SU-DHL-6 (cell line): ENCODE data around the gene THSD4.

Experiments
- H2AFZ ChIP-seq: fragments of 200-600 bp; sonication (generic); 2 replicates; pipeline ENCODE4 v1.6.1; 2014; ENCODE audit warnings: low read depth, mild to moderate bottlenecking, moderate library complexity, mixed read lengths, antibody characterized with exemption, low read length; ENCODE audit not compliant: severe bottlenecking
- H3F3A ChIP-seq: fragments of 200-600 bp; shearing (Covaris generic); 2 replicates; pipeline ENCODE4 v1.6.0; 2016; ENCODE audit warnings: antibody characterized with exemption, mild to moderate bottlenecking; ENCODE audit not compliant: insufficient read depth
- H3K27ac ChIP-seq: fragments of 200-600 bp; sonication (generic); 2 replicates; pipeline ENCODE4 v1.5.1; 2016; ENCODE audit warnings: low read depth, mild to moderate bottlenecking, low read length, moderate library complexity, mixed read lengths
- H3K27me3 ChIP-seq: fragments of 200-600 bp; sonication (generic), shearing (Covaris generic); 2 replicates; pipeline ENCODE4 v1.6.0; 2014; ENCODE audit warnings: mild to moderate bottlenecking, low read length
- H3K36me3 ChIP-seq: fragments of 200-600 bp; sonication (generic); 2 replicates; pipeline ENCODE4 v1.6.1; 2014; ENCODE audit warnings: mild to moderate bottlenecking, low read length, mixed read lengths
- H3K4me2 ChIP-seq: fragments of 300-600, 200-600 bp; shearing (Covaris generic), sonication (generic); 2 replicates; pipeline ENCODE4 v1.6.0; 2014; ENCODE audit warnings: low read length, low read depth, mild to moderate bottlenecking; ENCODE audit not compliant: poor library complexity, severe bottlenecking
- H3K4me3 ChIP-seq: fragments of 200-600 bp; sonication (generic); 2 replicates; pipeline ENCODE4 v1.5.1; 2014; ENCODE audit warnings: antibody characterized with exemption, low read length, mild to moderate bottlenecking, mixed read lengths; ENCODE audit not compliant: insufficient read depth, poor library complexity, severe bottlenecking
- H3K79me2 ChIP-seq: fragments of 200-600 bp; sonication (generic); 2 replicates; pipeline ENCODE4 v1.6.1; 2014; ENCODE audit warnings: mild to moderate bottlenecking, low read length, moderate library complexity; ENCODE audit not compliant: insufficient read depth
- H3K9ac ChIP-seq: fragments of 200-600 bp; sonication (generic); 2 replicates; pipeline ENCODE4 v1.7.0; 2014; ENCODE audit warnings: mild to moderate bottlenecking, low read length
- H3K9me2 ChIP-seq: fragments of 200-600 bp; sonication (generic); replicated peaks from 2 replicates; pipeline ENCODE4 v1.6.1; 2014; ENCODE audit warnings: low read length; ENCODE audit not compliant: insufficient read depth
- H3K9me3 ChIP-seq: fragments of 200-600 bp; sonication (generic); 2 replicates; pipeline ENCODE4 v1.6.1; 2014; ENCODE audit warnings: low read length, mixed read lengths; ENCODE audit not compliant: insufficient read depth
- H4K20me1 ChIP-seq: fragments of 200-600 bp; sonication (generic); 2 replicates; pipeline ENCODE4 v1.6.1; 2014; ENCODE audit warnings: low read depth, mild to moderate bottlenecking, antibody characterized with exemption, low read length, moderate library complexity, mixed read lengths
- CTCF ChIP-seq: fragments of 200-600 bp; sonication (generic); IDR thresholded peaks from one replicate; pipeline ENCODE4 v1.5.1; 2017; ENCODE audit warnings: antibody characterized with exemption, mild to moderate bottlenecking, low read length, moderate library complexity; ENCODE audit not compliant: insufficient read depth, poor library complexity, severe bottlenecking
- EZH2phosphoT487 ChIP-seq: fragments of 200-600 bp; sonication (generic), shearing (Covaris generic); conservative IDR thresholded peaks from 2 replicates; pipeline ENCODE4 v1.6.1; 2018; ENCODE audit warnings: mild to moderate bottlenecking, antibody characterized with exemption, low read length, moderate library complexity, mixed read lengths

Gene THSD4

DNA sequence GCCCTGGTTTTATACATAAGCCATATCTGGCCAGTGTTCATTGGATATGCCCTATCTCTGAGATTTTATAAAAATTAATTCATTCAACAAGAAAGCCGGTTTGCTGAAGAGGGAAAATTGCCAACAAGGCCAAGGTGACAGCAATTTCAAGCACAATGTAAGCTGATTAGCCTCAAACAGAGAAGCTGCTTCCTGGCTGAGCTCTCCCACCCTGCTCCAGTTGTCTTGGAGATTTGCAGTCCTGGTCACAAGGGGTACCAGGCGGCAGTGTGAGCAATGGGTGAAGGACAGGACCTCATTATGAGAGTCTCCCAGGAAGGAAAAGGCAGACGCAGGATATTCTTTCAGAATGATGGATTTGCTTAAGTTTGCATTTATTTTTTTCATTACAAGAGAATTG is 5.4 kb upstream of the THSD4 start:
- no peaks in the 10 kb centered on the region for H3K27me3 ChIP-seq
- H4K20me1 ChIP-seq = no peaks in the 10 kb centered on the region
- H3K27ac ChIP-seq = no peak overlapping the region
- H3K9me2 ChIP-seq = no peaks in the 10 kb centered on the region
- H3F3A ChIP-seq = no peaks in the 10 kb centered on the region
- H3K4me2 ChIP-seq = no peak overlapping the region
- H3K79me2 ChIP-seq = no peaks in the 10 kb centered on the region
- H3K36me3 ChIP-seq = no peaks in the 10 kb centered on the region
- H3K4me3 ChIP-seq = no peak overlapping the region
- no peaks in the 10 kb centered on the region for H3K9me3 ChIP-seq
- H2AFZ ChIP-seq = no peak overlapping the region
- H3K9ac ChIP-seq = no peak overlapping the region
- no peak for TF ChIP-seq CTCF
- TF ChIP-seq EZH2phosphoT487 = no peak

GRCh38 chr15:71110405-71111180 is 4.7 kb upstream of the THSD4 start:
- H3K9ac ChIP-seq = no peak overlapping the region
- no peak overlapping the region for H3K27ac ChIP-seq
- no peaks in the 10 kb centered on the region for H3F3A ChIP-seq
- H2AFZ ChIP-seq = no peak overlapping the region
- H3K27me3 ChIP-seq = no peaks in the 10 kb centered on the region
- no peaks in the 10 kb centered on the region for H3K36me3 ChIP-seq
- H3K9me3 ChIP-seq = no peaks in the 10 kb centered on the region
- H3K4me2 ChIP-seq = no peak overlapping the region
- no peaks in the 10 kb centered on the region for H3K79me2 ChIP-seq
- no peaks in the 10 kb centered on the region for H4K20me1 ChIP-seq
- H3K9me2 ChIP-seq = no peaks in the 10 kb centered on the region
- TF ChIP-seq CTCF = no peak
- no peak for TF ChIP-seq EZH2phosphoT487
- no peak overlapping the region for H3K4me3 ChIP-seq

GRCh38 chr15:71111181-71111565 is 4.1 kb upstream of the THSD4 start:
- Histone ChIP-seq H3K4me3 (no peak overlapping the region), H3K79me2 (no peaks in the 10 kb centered on the region), H3K9me2 (no peaks in the 10 kb centered on the region), H3K27me3 (no peaks in the 10 kb centered on the region), H3F3A (no peaks in the 10 kb centered on the region), H2AFZ (no peak overlapping the region), H3K36me3 (no peaks in the 10 kb centered on the region), H3K9ac (no peak overlapping the region), H3K9me3 (no peaks in the 10 kb centered on the region), H3K4me2 (no peak overlapping the region), H4K20me1 (no peaks in the 10 kb centered on the region), H3K27ac (no peak overlapping the region)
- no peak for TF ChIP-seq EZH2phosphoT487

- Histone ChIP-seq H3F3A (no peaks in the 10 kb centered on the region), H3K9me3 (no peaks in the 10 kb centered on the region), H2AFZ (no peak overlapping the region), H3K4me2 (no peak overlapping the region), H3K9ac (no peak overlapping the region), H3K9me2 (no peaks in the 10 kb centered on the region), H3K79me2 (no peaks in the 10 kb centered on the region), H4K20me1 (no peaks in the 10 kb centered on the region), H3K4me3 (no peak overlapping the region), H3K27me3 (no peaks in the 10 kb centered on the region), H3K36me3 (no peaks in the 10 kb centered on the region), H3K27ac (no peak overlapping the region)
- no peak for TF ChIP-seq CTCF
- TF ChIP-seq EZH2phosphoT487 = no peak
Observed at GRCh38 chr15:71111950-71112349, 3.3 kb upstream of the THSD4 start.
